HG02763 (cell line): Measurements from ENCODE around the gene CACNA1H.

Experiments used
- ATAC-seq: cut with Tn5 transposase; IDR thresholded peaks from one replicate; pipeline ENCODE4 v1.9.1; 2021; ENCODE audit warnings: mild to moderate bottlenecking, moderate library complexity; ENCODE audit not compliant: unreplicated experiment

Gene CACNA1H

DNA sequence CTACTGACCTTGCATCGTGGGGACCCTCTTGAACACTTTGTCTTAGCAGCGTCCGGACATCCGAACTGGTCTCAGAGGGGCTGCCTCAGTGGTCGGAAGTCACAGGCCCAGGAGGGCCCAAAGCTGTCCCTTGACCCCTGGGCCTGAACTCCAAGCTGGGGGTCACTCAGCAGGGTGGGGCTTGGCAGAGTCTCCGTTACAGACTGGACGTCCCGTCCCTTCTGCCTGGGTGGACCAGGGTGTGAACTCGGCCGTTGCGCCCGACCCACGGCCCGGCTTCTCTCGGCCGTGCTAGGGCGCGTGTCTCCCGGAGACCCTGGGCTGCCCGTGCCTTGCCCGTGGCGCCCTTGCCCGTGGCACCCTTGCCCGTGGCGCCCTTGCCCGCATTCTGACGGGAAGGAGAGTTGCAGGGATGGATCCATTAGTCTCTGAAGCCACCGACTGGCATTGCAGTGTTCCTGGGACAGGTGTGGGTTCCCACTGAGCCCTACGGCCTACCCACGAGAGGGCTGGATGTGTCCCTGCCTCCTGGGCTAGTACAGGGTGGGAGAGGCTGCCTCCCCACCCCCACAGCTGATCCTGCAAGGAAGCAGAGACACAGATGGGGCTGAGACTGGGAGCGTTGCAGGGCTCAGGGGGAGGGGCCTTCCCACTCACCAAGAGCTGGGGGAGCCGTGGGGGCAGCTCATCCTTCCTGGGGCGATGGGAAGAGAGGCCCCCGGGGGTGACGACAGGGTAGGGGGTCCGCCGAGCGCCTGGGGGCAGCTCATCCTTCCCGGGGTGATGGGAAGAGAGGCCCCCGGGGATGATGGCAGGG is 4.9 kb downstream of the CACNA1H start:
- ATAC-seq, result no peak

DNA sequence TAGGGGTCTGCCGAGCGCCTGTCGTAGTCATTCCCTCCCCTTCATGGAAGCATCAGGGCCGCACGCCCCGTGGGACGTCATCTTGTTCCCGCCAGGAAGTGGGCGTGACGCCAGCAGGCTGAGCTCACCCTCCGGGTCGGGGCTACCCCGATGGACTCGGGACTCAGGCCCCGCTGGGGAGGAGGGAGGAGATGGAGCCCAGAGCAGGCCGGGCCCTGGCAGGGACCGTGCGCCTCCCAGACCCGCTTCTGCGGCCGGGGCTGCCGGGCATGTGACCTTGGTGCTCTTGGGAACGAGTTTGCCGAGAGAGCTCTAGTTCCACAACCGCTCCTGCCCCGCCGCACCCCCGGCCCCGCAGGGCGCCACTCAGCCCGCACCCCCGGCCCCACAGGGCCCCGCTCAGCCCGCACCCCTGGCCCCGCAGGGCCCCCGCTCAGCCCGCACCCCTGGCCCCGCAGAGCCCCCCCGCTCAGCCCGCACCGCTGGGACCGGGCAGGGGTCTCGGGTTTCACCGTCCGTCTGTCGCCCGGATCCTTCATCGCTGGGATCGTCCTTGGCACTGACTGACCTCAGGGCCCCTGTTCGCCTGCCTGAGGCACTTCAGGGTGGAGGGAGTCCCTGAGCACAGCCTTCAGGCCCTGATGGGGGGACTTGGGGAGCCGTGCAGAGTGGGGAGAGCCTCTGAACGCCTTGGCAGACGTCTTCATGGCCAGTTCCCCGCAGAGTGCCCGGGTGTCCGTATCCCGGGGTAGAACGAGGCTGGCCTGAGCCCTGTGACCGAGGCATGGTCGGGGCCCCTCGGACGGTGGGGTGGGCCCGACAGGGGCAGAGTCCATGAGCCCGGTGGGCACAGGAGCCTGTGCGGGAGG is 5.8 kb downstream of the CACNA1H start:
- no peak for ATAC-seq

DNA sequence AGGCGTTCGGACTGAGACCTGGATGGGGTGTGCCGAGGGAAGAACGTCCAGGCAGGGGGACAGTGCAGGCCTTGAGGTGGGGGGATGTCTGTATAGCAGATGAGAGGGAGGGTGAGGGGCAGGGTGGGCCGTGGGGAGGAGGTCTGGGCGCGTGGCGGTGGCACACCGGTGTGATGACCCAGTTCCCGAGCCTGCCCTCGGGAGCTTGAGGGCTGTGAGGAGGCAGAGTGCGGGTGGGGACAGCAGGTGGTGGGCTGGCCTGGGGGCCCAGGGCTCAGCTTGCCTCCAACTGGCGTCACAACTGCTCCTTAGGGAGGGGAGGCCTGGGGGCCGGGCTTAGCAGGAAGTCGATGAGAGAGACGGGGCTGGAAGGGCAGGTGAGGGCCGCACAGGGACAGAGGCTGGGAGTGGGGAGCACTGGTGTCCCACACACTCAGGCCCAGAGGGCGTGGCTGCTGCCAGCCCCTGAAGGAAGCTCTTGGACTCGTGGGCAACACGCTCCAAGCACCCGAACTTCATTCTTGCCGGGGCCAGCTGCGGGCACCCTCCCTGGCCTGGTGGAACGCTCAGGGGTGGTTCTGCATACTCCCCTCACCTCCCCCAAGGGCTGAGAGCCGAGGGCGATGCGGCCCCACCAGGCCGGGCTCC is 6.5 kb downstream of the CACNA1H start:
- ATAC-seq, result no peak

DNA sequence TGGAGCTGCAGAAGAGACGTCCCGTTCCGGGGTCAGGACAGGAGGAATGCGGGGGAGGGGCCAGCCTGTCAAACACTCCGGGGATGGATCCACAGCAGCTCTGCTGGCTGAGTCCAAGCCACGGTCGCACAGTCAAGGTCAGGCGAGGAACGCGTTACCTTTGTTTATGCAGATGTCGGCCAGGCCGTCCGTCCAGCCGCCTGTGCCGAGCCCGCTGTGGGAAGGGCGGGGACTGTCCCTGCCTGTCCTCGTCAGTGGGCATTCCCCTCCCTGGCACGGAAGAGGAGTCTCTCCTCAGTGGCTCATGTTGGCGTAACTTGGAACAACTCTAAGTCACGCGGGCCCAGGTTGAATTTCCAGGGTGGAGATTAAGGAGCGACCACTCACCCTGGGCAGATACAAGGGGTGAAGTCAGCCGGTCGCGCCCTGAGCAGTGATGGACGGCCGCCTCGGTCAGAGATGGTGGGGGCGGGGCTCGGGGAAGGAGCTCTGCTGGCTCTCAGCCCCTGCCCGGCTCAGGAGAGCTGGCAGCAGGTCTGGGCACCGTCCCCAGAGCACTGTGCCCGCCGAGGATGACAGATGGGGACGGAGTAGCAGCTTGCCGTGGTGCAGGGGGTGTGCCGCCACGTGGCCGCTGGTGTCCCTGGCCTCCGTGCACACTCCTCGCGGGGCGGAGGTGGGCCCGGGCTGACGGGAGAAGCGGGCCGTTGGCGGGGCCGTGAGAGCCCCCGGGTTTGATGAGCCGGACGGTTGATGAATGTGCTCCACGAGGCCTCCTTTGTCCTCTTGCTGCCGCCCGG is 7.3 kb downstream of the CACNA1H start:
- no peak for ATAC-seq

DNA sequence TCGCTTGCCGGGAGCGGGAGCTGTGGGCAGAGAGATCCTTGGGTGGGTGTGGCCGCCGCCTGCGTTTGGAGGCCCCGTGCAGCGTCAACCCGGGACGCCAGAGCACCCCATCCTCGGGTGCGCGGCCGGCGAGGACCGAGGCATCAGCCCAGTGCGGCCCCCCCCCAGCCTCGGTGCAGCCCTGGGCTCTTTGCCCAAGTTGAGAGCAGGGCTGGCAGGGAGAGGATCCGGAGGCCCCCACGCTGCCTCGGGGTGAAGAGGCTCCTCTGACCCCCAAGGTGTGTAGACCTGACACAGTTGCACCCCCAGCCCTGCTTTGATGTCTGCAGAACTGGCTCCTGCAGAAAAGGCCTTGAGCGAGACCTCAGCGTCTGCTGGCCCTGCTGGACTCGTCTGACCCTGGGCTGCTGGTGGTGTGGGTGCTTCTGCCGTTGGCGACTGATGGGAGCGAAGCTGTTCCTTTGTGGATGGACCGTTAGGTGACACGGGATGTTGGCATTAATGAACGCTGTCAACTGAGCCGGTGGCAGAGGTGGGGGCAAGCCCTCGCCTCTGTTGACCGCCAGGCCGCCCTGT is 8.0 kb downstream of the CACNA1H start:
- ATAC-seq, result no peak

DNA sequence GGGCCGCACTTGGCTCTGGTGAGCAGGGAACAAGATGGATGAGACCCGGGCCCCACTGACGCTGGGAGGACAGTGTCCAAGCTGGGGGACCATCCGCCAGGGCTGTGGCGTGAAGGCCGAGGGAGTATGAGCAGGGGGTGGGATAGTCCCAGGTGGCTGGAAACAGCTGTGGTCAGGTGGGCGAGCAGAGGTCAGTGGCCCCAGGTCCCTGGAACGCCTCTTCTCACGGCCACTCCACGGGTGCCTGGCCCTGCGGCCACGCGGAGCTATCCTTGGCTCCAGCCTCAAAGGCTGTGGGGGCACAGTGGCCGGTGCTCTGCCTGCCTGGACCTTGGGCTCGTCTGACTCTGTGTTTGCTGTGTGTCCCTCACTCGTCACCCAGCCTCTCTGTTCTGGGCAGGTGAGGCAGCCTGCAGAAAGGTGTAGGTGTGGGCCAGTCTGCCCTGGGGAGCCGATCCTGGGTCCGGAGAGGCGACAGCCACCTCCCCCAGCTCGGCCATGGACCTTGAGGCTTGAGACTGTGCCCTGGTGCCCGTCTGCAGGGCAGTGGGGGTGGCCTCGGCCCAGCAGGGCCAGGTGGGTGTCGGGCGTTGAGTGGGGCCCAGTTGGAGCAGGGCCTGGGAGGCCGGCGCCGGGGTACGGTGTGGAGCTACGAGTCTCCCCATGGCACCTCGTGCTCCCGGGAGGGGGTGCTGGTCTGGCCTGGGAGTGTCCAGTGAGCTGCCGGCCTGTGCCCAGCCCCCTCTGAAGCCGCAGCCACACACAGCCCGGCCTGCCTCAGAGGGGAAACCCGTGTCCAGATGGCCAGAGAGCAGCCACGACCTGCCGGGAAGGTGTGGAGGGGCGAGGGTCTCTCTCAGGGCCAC is 10.0 kb downstream of the CACNA1H start:
- no peak for ATAC-seq

DNA sequence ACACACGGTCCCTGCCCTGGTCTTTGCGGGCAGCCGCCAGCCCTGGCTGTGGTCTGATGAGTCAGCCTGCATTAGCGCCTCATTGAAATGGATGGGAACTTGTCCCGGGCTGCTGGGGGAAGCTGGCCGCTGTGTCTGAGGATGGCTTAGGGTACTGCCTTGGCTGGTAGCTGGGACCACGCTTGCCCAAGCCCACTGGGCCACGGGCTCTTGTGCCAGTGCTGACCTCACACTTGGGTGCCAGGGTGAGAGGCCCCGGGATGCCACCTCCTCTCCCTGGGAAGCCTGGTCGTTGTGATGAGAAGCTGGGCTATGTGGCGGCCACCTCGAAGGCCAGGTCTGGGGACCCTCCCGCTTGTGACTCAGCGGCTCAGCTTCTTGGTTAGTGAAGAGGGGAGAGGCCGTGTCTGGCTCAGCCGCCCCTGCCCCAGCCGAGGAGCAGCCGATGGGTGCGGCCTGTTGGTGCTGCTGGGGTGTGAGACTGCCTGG is 10.7 kb downstream of the CACNA1H start:
- no peak for ATAC-seq

DNA sequence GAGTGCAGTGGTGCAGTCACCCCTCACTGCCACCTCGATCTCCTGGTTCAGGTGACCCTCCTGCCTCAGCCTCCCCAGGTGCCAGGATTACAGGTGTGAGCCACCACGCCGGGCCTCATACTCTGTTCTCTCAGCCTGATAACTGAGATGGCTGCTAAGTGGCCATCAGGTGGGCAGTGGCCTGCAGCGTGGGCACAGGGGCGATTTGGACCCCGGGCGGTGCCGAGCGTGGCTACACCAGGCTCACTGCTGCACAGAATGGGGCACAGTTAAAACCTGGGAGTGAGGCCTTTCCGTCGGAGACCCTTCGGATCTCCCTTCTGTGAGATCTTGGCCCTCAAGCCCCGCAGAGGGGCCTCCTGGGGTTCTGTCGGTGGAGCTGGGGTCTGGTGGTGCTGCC is 11.5 kb downstream of the CACNA1H start:
- no peak for ATAC-seq

DNA sequence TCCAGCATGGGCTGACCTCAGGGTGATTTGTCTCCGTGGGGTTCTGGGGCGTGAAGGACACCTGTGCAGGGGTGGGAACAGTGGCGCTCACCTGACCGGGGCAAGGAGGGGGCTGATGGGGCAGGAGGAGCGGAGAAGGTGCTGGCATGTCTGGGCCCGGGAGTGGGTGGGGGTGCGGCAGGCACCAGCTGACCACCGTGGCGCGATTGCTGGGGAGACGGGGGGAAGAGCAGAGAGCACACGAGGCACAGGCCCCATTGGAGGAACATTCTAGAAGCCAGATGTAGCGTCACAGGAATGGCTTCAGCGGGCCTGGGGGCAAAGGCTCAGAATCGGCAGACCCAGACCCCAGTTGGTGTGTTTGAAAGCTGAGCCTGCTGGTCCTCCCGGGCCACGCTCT is 12.1 kb downstream of the CACNA1H start:
- no peak for ATAC-seq

DNA sequence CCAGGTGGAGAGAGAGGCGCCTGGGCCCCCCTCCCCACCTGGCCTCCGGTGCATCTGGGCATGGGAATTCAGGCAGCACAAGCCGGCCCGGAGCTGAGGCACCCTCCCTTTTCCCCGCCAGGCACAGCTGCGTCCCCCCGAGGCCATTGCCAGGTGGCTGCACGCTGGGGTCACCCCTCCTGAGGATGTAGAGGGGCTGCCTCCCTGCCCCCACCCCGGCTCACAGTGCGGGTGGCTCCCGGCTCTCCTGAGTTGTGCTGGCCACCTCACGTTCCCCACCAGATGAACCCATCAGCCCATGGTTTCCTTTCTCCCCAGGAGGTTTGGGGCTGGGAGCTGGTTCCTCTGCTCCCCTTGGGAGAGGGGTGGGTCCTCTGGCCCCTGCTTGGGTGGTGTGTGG is 12.6 kb downstream of the CACNA1H start:
- ATAC-seq, result no peak

DNA sequence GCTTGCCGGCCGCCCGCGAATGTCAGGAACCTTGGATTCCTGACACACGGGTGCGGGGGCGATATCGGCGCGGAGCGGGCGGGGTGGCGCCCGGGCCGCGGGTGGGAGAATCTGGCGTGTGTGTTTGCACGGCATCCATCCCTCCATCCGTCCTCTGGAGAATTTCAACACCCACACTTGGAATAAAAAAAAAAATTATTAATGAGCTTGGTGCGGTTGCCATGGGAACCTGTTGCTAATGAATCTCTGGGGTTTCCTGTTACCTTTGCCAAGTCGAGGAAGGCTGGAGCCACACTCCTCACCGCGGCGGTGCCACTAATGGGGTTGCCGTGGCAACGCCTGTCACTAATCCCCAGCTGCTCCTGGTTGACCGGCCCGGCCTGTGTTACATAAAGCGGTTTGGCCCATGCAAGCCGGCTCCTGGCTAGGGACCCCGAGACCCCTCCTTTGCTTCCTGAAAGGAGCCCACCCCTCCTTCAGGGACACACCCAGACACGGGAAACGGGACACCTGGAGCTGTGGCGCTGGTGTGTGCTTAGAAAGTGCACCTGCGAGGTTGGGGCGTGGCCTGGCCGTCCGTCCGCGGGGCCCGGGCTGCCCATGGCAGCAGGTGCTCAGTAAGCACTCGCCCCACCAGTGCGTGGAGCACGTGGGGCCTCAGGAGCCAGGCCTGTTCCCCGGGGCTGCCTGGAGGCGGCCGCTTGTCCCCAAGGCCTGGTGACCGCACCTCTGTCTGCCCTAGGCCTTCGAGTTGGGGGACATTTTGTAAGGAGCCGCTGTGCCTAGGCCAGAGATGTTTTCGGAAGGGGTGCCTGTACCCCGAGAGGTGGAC is 14.6 kb downstream of the CACNA1H start:
- no peak for ATAC-seq

DNA sequence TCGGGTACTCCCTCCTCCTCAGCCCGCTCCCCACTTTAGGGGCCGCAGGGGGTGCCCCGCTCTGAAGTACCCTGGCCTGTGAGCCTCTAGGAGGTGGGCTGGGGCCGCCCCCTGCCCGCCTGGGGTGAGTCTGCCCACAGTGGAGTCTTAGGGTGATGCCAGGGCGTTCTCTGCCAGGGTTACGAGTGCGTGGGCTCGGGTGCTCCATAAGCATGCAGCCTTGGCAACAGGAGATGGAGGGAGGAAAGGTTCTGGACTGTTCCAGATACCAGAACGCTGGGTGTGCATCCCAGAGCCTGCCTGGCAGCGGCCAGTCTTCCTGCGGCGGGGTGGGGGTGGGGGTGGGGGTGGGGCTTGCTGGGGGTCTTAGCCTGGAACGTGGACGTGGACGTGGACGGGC is 15.9 kb downstream of the CACNA1H start:
- no peak for ATAC-seq

DNA sequence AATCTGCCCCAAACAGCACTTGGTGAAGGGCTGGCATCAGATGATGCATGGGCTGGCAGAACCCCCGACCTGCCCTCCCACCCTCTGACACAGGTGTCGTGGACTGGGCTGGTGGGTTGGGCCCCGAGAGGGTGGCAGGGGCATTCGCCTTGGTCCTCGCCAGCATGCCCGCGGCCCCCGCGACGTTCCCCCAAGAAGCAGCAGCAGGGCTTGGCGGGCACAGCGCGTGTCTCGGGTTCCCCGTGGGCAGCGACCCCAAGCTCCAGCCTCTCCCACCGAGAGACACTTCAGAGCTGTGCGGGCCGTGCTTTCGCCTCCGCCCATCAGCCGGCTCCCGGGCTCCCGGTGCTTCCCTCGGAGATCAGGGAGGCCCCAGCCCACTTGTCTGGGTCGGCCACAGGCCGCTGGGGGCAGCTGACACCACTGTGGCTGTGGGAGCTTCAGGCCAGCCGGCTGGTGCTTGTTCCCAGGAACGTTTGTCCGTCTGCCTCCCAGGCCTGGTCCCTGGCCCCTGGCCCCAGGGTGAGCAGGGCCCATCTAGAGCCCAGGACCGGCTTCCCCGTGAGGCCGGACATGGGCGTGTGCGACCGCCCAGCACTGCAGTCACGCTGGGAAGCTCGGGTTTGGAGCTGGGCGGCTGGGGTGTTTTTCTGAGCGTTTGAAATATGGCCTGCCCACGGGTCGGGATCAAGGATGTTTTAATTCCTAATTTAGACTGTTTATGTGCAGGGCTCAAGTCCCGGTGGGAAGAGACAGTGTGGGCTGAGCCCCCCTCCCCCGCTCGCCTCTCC is 16.6 kb downstream of the CACNA1H start:
- ATAC-seq, result no peak

DNA sequence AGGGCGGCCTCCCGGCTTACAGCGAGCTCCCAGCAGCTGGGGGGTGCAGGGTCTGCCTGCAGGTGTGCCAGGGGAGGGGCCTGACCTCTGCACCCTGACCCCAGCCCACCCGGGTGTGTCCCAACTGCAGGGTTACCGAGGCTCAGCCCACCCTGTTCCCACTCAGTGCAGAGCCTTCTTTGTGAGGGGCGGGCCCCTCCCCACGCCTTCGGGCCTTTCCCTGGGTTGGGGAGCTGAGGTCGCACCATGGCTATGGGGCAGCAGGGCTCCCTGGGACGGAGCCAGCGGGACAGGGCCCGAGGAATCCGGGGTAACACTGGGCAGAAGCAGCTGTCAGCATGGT is 17.1 kb downstream of the CACNA1H start:
- ATAC-seq, result no peak

DNA sequence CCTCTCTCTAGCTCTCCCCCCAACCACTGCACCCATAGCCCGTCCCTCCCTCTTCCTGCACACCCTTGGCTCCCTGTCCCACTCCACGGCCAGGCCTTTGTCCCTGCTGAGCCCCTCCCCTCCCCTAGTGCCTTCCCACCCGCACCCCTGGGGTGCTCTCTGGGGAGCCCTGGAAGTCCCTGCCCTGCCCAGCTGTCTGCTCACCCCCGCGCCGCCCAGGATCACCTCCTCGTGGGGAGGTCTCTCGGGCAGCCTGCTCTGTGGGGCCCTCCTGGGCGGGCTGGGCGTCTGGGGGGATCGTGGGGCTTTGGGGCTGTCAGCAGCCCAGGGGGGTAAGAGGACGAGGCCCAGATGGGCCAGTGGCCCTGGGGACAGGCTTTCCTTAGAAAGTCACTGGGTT is 18.1 kb downstream of the CACNA1H start:
- no peak for ATAC-seq

DNA sequence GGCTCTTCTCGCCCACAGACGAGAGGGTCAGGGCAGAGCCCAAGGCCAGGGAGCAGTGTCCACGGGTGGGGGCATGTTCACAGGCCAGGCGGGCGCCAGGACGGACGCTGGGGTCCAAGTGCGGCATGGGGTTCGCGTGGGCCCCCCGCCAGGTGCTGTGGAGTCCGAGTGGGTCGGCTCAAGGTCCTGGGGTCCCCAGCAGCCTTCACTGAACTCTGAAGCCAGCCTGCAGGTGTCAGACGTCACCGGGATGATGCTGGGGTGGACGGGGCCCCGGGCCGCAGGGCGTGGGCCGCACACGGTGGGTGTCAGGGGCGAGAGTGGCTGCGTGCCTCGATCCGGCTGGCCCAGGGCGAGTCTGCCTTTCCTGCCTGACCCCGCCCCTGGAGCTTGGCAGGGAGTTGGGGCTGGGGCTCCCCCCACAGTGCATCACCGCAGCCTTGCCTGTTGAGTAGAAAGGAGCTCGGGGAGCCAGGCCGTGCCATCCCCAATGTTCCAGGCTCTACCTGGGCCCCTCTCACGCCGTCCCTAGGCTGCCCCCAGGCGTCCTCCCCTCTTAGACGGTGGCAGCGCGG is 19.0 kb downstream of the CACNA1H start:
- ATAC-seq, result no peak

DNA sequence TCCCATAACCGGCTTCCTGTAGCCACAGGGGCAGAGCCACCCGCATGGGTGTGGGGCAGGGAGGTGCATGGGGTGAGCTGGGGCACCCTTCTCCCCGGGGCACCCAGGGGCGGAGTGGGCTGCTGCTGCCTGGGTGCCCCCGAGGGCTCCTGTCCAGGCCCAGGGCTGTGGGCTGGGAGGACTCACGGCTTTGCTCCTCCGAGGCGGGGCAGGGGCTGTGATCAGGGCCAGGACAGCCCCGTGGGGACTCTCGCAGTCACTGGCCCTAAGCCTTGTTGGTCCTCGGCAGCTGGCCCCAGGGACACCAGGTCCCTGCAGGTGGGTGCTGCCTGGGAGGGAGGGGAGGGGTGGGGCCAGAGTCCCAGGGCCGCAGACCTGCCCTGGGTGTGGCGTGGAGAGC is 19.7 kb downstream of the CACNA1H start:
- ATAC-seq, result no peak
